OCI-LY7 (cell line): ENCODE measurements around the gene NUDT3.

Experiments used
- CTCF ChIP-seq: fragments of 200-600 bp; sonication (generic); conservative IDR thresholded peaks from 2 replicates; pipeline ENCODE4 v1.5.1; 2014; ENCODE audit warnings: mild to moderate bottlenecking, antibody characterized with exemption, low read length, moderate library complexity, mixed read lengths
- EZH2phosphoT487 ChIP-seq: fragments of 200-600 bp; sonication (generic); IDR thresholded peaks from 2 replicates; pipeline ENCODE4 v1.6.1; 2018; ENCODE audit warnings: low read depth, borderline replicate concordance, mild to moderate bottlenecking, mixed run types, antibody characterized with exemption, low read length, moderate library complexity, mixed read lengths

GRCh38 chr6:34243131-34243771 lies 149.2 kb downstream of the NUDT3 start:
- TF ChIP-seq CTCF (no peak), EZH2phosphoT487 (no peak)
